CD4-positive, alpha-beta T cell treated with Interleukin-15 for 1 hour (primary cell): ENCODE results near the gene ATP11B.

Experiments
- DNase-seq: peaks from one replicate; pipeline ENCODE4 v3.0.0-alpha.2; 2020

Gene ATP11B

GRCh38 chr3:182913889-182914288 lies 120.6 kb downstream of the ATP11B start:
- no peak for DNase-seq

DNA sequence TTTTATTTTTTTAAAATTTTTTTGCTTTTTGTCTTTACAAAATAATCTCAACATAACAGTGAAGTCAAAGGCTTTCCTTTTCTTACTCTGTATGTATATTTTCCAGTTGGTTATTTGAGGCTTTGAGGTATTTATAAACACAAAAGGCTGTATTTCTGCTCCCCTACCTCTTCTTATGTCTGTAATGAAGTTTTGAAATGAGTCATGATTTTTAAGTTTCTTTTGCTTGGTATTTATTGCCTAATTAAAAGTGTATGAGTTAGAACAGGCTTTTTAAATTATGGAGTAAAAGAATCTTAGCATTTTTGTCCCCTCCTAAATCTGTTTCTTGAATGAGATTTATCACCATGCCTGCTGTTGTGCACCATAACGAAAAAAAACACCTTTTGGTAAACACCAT lies 121.0 kb downstream of the ATP11B start:
- DNase-seq = no peak

DNA sequence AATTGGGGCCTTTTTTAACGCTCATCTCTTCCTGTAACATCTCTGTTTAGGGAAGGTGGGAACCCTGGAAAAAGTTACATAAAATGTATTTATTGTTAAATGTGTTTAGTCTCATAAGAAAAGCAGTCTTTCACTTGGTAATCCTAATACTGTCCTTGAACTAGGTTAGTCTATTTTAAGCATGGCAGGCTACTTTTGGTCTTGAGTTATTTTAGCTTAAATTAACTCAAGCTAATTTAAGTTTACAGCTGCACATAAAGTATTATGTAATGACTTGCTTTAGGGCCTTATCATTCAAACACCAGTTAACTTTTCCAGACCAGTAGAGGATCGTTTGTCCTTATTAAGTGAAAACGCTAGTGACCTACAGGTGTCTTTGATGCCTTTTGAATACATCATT lies 123.8 kb downstream of the ATP11B start:
- DNase-seq = no peak

- no peak for DNase-seq
Measured at GRCh38 chr3:182919866-182920357, 126.6 kb downstream of the ATP11B start.

DNA sequence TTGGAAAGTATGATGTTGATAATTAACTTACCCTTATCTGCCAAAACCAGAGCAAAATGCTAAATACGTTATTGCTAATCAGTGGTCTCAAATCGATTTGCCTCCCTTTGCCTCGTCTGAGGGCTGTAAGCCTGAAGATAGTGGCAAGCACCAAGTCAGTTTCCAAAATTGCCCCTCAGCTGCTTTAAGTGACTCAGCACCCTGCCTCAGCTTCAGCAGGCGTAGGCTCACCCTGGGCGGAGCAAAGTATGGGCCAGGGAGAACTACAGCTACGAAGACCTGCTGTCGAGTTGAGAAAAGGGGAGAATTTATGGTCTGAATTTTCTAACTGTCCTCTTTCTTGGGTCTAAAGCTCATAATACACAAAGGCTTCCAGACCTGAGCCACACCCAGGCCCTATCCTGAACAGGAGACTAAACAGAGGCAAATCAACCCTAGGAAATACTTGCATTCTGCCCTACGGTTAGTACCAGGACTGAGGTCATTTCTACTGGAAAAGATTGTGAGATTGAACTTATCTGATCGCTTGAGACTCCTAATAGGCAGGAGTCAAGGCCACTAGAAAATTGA lies 127.3 kb downstream of the ATP11B start:
- no peak for DNase-seq

DNA sequence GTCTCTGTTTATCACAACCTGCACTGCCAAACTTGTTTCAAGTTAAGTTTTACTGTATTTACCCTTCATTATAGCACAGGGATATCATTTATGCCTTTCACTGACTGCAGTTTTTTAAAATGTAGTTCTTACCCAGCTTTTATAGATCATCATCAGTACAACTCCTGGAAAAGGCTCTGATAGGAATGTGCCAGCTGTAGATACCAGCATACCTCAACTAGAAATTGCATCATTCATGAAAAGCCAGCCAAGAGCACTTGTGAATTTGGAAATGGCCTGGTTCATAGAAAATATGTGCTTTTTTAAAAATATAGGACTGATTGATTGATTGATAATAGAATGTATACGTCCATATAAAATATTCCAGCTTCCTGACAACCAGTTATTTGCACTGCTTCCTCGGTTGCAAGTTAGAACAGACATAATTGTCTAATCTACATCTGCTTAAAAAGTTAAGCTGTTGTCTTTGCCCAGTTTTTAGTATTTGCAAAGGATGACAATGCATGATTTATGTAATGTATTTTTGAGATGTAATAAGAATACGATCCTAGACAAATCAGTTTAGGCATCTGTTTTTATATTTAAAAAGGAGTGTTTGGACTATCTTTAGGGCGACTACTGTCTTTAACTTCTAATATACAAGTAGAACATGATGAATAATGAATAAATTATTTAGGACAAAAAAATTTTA lies 128.5 kb downstream of the ATP11B start:
- DNase-seq = no peak

GRCh38 chr3:182925330-182925943 lies 132.1 kb downstream of the ATP11B start:
- DNase-seq = no peak

- no peak for DNase-seq
Measured at GRCh38 chr3:182925944-182926337, 132.6 kb downstream of the ATP11B start.

DNA sequence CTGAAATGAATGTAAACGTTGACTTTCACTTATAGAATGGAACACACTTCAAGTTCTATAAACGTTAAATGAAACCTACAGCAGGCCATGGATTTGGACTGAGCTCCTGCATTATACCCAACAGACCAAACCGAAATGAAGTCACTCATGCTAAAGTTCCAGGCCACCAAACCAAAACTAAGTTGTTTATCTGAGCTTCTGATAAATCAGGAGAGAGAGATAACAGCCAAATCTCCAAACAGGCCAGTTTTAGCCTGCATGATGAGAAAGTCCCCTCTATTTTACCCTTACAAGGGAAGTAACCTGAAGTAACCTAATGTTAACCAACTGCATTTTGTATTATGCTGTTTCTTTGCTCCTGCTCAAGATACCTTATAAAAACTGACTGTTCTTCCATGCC lies 142.5 kb downstream of the ATP11B start:
- no peak for DNase-seq

GRCh38 chr3:182936239-182936917 lies 143.1 kb downstream of the ATP11B start:
- DNase-seq = no peak

- no peak for DNase-seq
Measured at GRCh38 chr3:182936918-182937285, 143.6 kb downstream of the ATP11B start.

DNA sequence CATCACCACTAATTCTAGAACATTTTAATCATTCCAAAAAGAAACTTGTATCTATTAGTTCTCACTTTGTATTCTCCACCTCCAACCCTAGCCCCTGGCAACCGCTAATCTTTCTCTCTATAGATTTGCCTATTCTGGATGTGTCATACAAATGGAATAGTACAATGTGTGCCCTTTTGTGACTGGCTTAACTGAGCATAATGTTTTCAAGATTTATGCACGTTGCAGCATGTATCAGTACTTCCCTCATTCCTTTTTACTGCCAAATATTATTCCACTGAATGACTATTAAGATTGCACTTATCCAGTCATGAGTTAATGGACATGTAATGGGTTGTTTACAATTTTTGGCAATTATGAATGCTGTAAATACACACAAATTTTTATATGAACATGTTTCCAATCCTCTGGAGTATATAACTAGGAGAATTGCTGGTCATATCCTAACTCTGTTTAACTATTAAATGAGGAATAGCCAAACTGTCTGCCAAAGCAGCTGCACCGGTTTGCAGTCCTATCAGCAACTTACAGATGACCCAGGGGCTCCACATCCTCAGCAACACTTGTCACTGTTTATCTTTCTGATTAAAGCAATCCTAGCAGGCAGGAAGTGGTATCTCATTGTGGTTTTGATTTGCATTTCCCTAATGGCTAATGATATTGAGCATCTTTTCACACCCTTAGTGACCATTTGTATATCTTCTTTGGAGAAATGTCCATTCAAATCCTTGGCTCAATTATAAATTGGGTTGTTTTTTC lies 144.2 kb downstream of the ATP11B start:
- no peak for DNase-seq

- DNase-seq = no peak
Measured at GRCh38 chr3:182940266-182940808, 147.0 kb downstream of the ATP11B start.

GRCh38 chr3:182941719-182942118 lies 148.4 kb downstream of the ATP11B start:
- no peak for DNase-seq

DNA sequence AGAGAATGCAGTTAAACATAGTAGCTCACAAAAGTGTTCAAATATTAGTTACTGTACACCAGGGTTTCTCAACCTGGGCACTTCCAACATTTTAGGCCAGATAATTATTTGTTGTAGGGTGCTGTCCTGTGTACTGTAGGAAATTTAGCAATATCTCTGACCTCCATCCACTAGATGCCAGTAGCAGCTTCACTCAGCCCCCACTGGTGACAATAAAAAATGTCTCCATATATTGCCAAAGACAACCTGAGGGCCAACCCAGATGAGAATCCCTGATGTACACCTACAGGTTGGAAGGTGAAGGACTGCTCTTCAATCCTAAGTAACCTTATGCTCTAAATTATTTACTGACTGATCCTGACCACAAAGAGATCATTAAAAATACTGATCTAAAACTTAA lies 154.6 kb downstream of the ATP11B start:
- DNase-seq = no peak

- no peak for DNase-seq
Measured at GRCh38 chr3:182948305-182948704, 155.0 kb downstream of the ATP11B start.

GRCh38 chr3:182949688-182950087 lies 156.4 kb downstream of the ATP11B start:
- no peak for DNase-seq

DNA sequence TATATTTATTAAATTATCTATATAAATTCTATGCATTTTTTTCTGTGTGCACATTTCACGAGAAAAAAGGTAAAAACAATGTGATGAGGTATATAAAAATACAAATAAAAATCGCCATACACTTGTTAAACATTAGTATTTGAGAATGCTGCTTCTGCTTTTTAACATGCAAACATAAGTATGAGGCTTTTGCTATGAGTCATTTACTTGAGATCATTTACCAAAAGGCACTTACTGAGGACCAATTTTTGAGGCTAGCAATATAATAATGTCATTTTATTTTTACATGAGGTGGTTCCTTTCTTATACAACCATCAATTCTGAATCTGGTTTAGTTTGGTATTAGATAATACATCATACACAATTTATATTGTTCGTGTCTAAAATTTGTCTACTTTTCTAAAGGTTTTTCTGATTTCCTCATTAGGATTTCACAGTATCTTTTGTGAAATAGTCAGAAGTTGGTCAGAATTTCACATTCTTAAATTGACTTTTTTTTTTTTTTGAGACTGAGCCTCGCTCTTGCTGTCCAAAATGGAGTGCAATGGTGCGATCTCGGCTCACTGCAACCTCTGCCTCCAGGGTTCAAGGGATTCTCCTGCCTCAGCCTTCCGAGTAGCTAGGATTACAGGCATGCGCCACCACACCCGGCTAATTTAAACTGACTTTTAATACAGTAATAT lies 161.4 kb downstream of the ATP11B start:
- DNase-seq = no peak

DNA sequence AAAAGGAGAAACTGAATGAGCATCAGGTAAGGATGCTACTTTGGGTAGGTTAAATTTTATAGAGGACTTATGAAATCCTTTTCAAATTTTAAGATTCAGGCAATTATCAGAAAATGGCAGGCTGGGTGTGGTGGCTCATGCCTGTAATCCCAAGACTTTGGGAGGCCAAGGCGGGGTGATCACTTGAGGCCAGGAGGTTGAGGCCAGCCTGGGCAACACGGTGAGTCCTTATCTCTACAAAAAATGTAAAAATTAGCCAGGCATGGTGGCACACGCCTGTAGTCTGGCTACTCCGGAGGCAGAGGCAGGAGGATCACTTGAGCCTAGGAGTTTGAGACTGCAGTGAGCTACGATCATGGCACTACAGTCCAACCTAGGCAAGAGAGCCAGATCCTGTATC lies 163.9 kb downstream of the ATP11B start:
- no peak for DNase-seq

DNA sequence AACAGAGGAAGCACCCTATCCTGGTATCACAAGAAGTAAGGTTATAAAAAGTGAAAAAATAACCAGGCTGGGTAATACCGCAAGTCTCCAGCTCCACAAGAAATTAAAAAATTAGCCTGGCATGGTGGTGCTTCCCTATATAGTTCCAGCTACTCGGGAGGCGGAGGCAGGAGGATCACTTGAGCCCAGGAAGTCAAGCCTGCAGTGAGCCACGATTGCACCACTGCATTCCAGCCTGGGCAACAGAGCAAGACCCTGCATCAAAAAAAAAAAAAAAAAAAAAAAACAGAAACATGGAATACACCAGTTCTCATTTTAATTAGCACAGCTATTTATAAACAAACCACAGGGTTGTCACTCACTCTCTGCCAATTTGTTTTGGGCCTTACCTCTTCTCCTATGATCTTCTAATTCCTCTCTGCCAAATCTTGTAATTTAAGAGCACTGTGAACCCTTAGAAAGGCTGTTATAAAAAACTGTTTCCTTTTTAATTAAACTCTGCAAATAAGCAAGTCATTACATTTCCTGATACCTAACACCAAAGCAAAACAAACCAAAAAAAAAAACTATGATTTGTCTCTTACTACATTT lies 164.5 kb downstream of the ATP11B start:
- DNase-seq = no peak

DNA sequence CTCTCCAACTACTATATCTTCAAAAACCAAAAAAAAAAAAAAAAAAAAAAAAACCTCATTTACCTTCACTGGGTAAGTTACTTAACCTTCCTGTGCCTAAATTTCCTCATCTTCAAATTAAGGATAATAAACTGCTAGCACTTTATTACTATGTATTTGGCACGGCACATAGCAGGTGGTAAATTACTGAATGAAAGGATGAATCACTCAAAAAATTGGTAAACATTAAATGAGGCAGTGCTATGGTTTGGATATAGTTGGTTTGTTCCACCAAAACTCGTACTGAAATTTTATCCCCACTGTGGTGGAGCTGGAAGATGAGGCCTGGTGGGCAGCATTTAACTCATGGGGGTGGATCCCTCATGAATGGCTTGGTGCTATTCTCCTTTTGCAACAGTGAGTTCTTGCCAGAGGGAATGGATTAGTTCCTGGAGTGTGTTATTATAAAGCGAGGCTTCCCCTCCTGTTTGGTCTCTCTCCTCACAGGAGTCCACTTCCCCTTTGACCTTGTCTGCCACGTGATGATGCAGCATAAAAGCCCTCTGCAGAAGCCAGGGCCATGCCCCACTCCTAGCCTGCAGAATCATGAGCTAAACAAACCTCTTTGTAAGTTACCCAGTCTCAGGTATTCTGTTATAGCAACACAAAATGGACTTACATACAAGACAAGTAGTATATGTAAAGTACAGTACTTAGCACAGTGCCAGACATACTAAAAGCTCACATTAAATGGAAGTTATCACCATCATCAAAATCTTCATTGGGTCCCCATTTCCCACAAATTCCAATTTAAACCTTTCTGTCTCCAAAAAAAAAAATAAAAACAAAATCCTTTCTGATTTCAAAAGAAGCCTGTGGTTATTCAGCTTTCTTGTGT lies 166.4 kb downstream of the ATP11B start:
- no peak for DNase-seq
